ENCODE results near the gene TMPRSS15. TPM values are rescaled to one million over a fixed set of nuclear protein-coding genes. Genes with fewer than 3 reads are reported as not detected.

The TMPRSS15 gene
- total RNA-seq, 1 donor from 2014 or later: not detected

- no peaks in the 10 kb centered on the region for H3K79me2 ChIP-seq (ENCODE audit: low read depth)
- H3K27ac Mint-ChIP-seq: no peak overlapping the region
- H3K36me3 Mint-ChIP-seq: no peaks in the 10 kb centered on the region
- H3K27ac ChIP-seq: no peak overlapping the region
- no peaks in the 10 kb centered on the region for H3K4me1 Mint-ChIP-seq
- H3K9me3 Mint-ChIP-seq: peaks cover 2% of the 10 kb centered on the region
- no peak overlapping the region for H3K4me2 ChIP-seq
- H3K9me3 ChIP-seq (ENCODE audit: low read depth): no peaks in the 10 kb centered on the region
- no peak for DNase-seq (ENCODE audit: low spot score)
- H3K4me3 ChIP-seq: no peak overlapping the region
- H3K4me1 ChIP-seq: no peaks in the 10 kb centered on the region
- H2AFZ ChIP-seq (replicated peaks): no peak overlapping the region
- no peaks in the 10 kb centered on the region for H4K20me1 ChIP-seq (ENCODE audit: low read depth)
- H3K9ac ChIP-seq: no peak overlapping the region
- no peaks in the 10 kb centered on the region for H3K27me3 ChIP-seq
- H3K36me3 ChIP-seq: no peaks in the 10 kb centered on the region
- no peak overlapping the region for H3K4me3 Mint-ChIP-seq
- no peaks in the 10 kb centered on the region for H3F3A ChIP-seq (ENCODE audit: low read depth)
- no peaks in the 10 kb centered on the region for H3K27me3 Mint-ChIP-seq (ENCODE audit: insufficient read depth, low read depth)
- TF ChIP-seq EZH2 (IDR thresholded peaks at IDR 0.05) (no peak), CTCF (IDR thresholded peaks at IDR 0.05) (no peak)
These were observed 127.8 kb downstream of the TMPRSS15 start for GRCh38 chr21:18275781-18276180.

- Mint-ChIP-seq H3K4me3 (no peak overlapping the region), H3K27ac (no peak overlapping the region), H3K27me3 (ENCODE audit: insufficient read depth, low read depth) (no peaks in the 10 kb centered on the region), H3K36me3 (no peaks in the 10 kb centered on the region), H3K9me3 (no peaks in the 10 kb centered on the region), H3K4me1 (no peaks in the 10 kb centered on the region)
- Histone ChIP-seq H4K20me1 (ENCODE audit: low read depth) (no peaks in the 10 kb centered on the region), H3K27ac (no peak overlapping the region), H2AFZ (replicated peaks) (no peak overlapping the region), H3K79me2 (ENCODE audit: low read depth) (no peaks in the 10 kb centered on the region), H3F3A (ENCODE audit: low read depth) (no peaks in the 10 kb centered on the region), H3K36me3 (no peaks in the 10 kb centered on the region), H3K9ac (no peak overlapping the region), H3K27me3 (no peaks in the 10 kb centered on the region), H3K9me3 (ENCODE audit: low read depth) (no peaks in the 10 kb centered on the region), H3K4me3 (no peak overlapping the region), H3K4me2 (no peak overlapping the region), H3K4me1 (no peaks in the 10 kb centered on the region)
- no peak for DNase-seq (ENCODE audit: low spot score)
- no peak for TF ChIP-seq EZH2 (IDR thresholded peaks at IDR 0.05)
These were observed 129.2 kb downstream of the TMPRSS15 start for GRCh38 chr21:18274370-18274769.

- TF ChIP-seq EZH2phosphoT487 (IDR thresholded peaks at IDR 0.05) (no peak), EZH2 (IDR thresholded peaks at IDR 0.05) (no peak), CTCF (IDR thresholded peaks at IDR 0.05) (no peak)
- H3K79me2 ChIP-seq (ENCODE audit: low read depth): no peaks in the 10 kb centered on the region
- no peaks in the 10 kb centered on the region for H4K20me1 ChIP-seq (ENCODE audit: low read depth)
- Mint-ChIP-seq H3K27me3 (ENCODE audit: insufficient read depth, low read depth) (no peaks in the 10 kb centered on the region), H3K36me3 (no peaks in the 10 kb centered on the region), H3K9me3 (no peaks in the 10 kb centered on the region), H3K4me1 (no peaks in the 10 kb centered on the region), H3K27ac (no peak overlapping the region), H3K4me3 (no peak overlapping the region)
- no peaks in the 10 kb centered on the region for H3K36me3 ChIP-seq
- H3K27ac ChIP-seq: no peak overlapping the region
- no peaks in the 10 kb centered on the region for H3K27me3 ChIP-seq
- DNase-seq (ENCODE audit: low spot score): no peak
- H3K4me3 ChIP-seq: no peak overlapping the region
- H3K9ac ChIP-seq: no peak overlapping the region
- no peaks in the 10 kb centered on the region for H3F3A ChIP-seq (ENCODE audit: low read depth)
- no peaks in the 10 kb centered on the region for H3K4me1 ChIP-seq
- H3K4me2 ChIP-seq: no peak overlapping the region
- H2AFZ ChIP-seq (replicated peaks): no peak overlapping the region
- no peaks in the 10 kb centered on the region for H3K9me3 ChIP-seq (ENCODE audit: low read depth)
These were observed 130.2 kb downstream of the TMPRSS15 start for GRCh38 chr21:18273400-18273799.

GRCh38 chr21:18269856-18270255 is 133.7 kb downstream of the TMPRSS15 start:
- no peak for DNase-seq (ENCODE audit: low spot score)
- Histone ChIP-seq H2AFZ (replicated peaks) (no peak overlapping the region), H3K27me3 (no peaks in the 10 kb centered on the region), H3K27ac (no peak overlapping the region), H3K79me2 (ENCODE audit: low read depth) (no peaks in the 10 kb centered on the region), H3K4me3 (no peak overlapping the region), H3F3A (ENCODE audit: low read depth) (no peaks in the 10 kb centered on the region), H3K9me3 (ENCODE audit: low read depth) (no peaks in the 10 kb centered on the region), H3K4me1 (no peaks in the 10 kb centered on the region), H3K9ac (no peak overlapping the region), H3K36me3 (no peaks in the 10 kb centered on the region), H3K4me2 (no peak overlapping the region), H4K20me1 (ENCODE audit: low read depth) (no peaks in the 10 kb centered on the region)
- Mint-ChIP-seq H3K36me3 (no peaks in the 10 kb centered on the region), H3K9me3 (no peaks in the 10 kb centered on the region), H3K27me3 (ENCODE audit: insufficient read depth, low read depth) (no peaks in the 10 kb centered on the region), H3K4me3 (no peak overlapping the region), H3K4me1 (no peaks in the 10 kb centered on the region), H3K27ac (no peak overlapping the region)
- no peak for TF ChIP-seq EZH2 (IDR thresholded peaks at IDR 0.05)
- TF ChIP-seq EZH2phosphoT487 (IDR thresholded peaks at IDR 0.05): no peak
- no peak for TF ChIP-seq CTCF (IDR thresholded peaks at IDR 0.05)
